ENCODE measurements around the gene RNF135. TPM values are rescaled to one million over a fixed set of nuclear protein-coding genes. Genes with fewer than 3 reads are reported as not detected.
"Not testable (repeated sequence)": the region's sequence is repeated elsewhere in the genome, so short reads cannot be mapped to it uniquely, and the experiment has no call there.

The RNF135 gene
- polyA plus RNA-seq (ENCODE audit: insufficient read length): 8.7 TPM

- peak; percentile 74 for DNase-seq (ENCODE audit: low read depth)
These were observed at the start of gene RNF135 for GRCh38 chr17:30970831-30971567. Gene RNF135, plus strand, starts transcription at chr17:30971039. Its CDS starts 35 bp downstream, at chr17:30971074.

DNA sequence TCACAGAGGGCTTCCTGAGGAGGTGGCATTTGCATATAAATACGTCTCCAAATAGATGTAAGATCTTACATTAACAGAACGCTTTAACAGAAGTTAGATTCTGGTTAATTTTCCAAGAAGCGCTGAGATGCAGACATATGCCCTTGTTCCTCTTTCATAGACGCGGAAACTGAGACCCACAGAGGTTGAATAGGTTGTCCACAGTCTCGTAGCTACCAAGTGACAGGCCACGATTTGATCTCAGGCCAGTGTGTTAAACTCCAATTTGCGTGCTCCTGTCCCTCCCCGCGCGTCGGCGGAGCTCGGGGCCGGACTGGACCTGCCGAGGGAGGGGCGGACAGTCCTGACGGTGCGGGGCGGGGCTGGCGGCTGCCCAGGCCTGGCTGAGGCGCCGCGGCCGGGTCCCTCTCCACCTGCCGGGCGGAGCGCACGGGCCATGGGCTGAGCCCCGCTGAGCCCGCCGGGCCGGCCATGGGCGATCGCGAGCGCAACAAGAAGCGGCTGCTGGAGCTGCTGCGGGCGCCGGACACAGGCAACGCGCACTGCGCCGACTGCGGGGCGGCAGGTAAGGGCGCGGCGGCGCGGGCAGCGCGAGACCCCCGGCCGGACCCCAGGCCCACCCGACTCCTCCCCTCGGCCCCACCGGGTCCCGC, 49.2 kb upstream of the RNF135 start, which contains the start of gene ADAP2:
Gene ADAP2 (plus strand): TSS at position 402 of the 653 bp plus-strand sequence. CDS start 70 bp downstream, at position 472.
- DNase-seq (ENCODE audit: low read depth): no peak

GRCh38 chr17:30922235-30923030, 48.4 kb upstream of the RNF135 start:
- DNase-seq (ENCODE audit: low read depth): no peak

- DNase-seq (ENCODE audit: low read depth): no peak
These were observed 46.5 kb upstream of the RNF135 start for GRCh38 chr17:30924341-30924740.

DNA sequence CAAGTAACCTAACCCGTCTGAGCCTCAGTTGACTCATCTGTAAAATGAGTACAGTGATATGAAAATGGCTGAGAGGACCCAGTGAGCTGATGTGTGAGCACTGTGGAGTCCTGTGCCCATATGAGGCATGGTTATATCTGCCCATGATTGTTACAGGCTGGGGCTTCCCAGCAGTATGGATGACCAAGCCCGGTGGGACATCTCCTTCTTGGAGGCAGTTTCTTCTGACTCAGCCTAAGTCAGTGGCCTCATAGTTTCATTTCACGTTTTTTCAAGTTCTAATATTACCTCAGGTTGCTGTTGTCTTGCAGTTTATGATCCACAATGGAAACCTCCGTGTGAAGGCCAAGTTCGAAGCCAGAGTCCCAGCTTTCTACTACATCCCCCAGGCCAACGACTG, 44.3 kb upstream of the RNF135 start:
- DNase-seq (ENCODE audit: low read depth): no peak

DNA sequence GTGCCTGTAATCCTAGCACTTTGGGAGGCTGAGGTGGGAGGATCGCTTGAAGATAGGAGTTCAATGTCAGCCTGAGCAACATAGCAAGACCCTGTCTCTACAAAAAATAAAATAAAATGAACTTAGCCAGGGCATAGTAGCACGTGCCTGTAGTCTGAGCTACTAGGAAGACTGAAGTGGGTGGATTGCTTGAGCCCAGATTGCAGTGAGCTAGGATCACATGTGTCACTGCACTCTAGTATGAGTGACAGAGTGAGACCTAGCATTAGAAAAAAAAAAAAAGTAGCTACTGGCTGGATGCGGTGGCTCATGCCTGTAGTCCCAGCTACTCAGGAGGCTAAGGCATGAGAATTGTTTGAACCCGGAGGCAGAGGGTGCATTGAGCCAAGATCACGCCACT, 43.1 kb upstream of the RNF135 start:
- DNase-seq (ENCODE audit: low read depth): no peak

- DNase-seq (ENCODE audit: low read depth): no peak
These were observed 42.3 kb upstream of the RNF135 start for GRCh38 chr17:30928584-30928983.

DNA sequence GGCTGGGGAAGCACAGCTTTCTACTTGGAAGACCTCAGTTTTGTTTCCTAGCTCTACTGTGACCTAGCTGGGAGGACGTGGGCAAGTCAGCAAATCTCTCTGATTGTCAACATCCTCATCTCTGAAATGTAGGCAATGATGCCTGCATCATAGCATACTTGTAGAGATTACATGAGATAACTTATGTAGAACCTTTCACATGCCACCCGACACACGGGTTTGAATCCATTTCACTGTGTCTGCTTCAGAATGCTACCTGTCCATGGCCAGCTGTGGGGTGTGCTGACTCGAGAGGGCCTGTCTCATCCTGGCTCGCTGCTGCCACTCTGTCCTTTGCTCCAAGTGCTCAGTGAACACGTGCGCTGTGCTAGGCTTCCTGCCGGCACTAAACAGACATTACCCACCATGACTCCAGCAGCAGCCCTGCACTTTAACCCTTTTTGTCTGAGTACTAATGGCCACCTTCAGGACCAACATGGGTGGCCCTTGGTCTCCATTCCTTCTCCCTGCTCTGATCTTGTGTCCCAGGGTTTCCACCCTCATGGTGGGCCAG, 41.7 kb upstream of the RNF135 start:
- no peak for DNase-seq (ENCODE audit: low read depth)

GRCh38 chr17:30929861-30930260, 41.0 kb upstream of the RNF135 start:
- not testable (repeated sequence) for DNase-seq (ENCODE audit: low read depth)

- no peak for DNase-seq (ENCODE audit: low read depth)
These were observed 40.3 kb upstream of the RNF135 start for GRCh38 chr17:30930495-30930894.

GRCh38 chr17:30931582-30931981, 39.3 kb upstream of the RNF135 start:
- not testable (repeated sequence) for DNase-seq (ENCODE audit: low read depth)

- DNase-seq (ENCODE audit: low read depth): no peak
These were observed 36.9 kb upstream of the RNF135 start for GRCh38 chr17:30933966-30934365.

DNA sequence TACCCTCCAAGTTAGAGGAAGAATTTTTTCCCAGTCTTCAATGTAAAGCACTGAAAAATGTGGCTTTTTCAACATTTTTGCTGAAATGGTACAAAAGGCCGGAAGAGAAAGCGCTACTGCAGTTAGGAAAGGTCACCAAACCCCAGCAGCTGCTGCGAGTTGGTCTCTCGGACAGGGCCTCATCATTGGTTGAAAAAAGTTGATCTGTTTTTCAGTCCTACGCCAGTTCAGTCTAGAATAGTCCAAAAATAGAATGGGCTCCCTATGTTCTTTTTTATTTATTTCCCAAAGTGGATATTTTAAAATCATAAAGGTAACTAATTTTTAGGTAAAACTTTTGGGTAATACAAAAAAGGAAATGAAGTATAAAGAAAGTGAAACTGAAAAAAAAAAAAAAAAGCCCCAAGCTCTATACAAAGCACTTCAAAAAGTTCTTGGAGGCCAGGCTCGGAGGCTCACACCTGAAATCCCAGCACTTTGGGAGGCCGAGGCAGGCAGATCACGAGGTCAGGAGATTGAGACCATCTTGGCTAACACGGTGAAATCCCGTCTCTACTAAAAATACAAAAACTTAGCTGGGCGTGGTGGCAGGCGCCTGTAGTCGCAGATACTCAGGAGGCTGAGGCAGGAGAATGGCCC, 31.7 kb upstream of the RNF135 start:
- no peak for DNase-seq (ENCODE audit: low read depth)

DNA sequence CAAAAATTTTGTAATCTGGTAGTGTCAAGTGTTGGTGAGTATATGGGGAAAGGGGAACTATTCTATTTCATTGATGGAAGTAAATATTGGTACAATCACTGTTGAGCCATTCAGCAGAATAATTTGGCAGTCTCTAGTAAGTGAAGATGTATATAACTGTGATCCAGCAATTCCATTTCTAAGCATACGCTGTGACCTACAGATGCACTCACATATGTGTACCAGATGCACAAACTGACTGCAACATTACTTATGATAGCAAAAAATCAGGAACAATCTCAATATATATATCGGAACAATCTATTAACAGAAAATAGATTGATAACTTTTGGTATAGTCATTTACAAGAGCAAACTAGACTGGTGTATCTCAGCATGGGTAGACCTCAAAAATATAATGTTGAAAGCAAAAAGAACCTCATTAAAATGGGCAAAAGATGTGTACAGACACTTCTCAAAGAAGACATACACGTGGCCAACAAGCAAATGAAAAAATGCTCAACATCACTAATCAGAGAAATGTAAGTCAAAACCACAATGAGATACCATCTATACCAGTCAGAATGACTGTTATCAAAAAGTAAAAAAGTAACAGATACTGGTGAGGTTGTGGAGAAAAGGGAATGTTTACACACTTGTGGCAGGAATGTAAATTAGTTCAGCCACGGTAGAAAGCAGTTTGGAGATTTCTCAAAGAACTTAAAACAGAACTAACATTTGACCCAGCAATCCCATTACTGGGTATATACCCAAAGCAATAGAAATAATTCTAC, 28.3 kb upstream of the RNF135 start:
- DNase-seq (ENCODE audit: low read depth): no peak

DNA sequence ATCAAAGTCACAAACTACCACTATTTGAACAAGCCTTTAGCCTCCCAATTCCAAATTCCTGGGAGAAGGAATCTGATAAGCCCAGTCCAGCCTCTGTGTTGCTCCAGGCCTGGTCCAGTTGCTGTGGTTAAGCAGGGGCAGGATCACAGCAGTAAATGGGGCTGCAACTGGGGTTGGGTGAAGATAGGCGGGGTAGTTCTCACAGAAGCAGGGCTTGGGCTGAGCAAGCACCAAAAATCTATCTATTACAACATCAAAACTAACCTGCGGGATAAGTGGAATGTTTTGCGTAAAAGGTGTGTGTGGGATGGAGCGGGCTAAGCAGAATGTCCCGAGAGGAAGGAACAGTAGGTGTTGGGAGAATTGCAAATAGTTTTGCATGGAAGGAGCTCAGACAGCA, 23.0 kb upstream of the RNF135 start:
- no peak for DNase-seq (ENCODE audit: low read depth)

DNA sequence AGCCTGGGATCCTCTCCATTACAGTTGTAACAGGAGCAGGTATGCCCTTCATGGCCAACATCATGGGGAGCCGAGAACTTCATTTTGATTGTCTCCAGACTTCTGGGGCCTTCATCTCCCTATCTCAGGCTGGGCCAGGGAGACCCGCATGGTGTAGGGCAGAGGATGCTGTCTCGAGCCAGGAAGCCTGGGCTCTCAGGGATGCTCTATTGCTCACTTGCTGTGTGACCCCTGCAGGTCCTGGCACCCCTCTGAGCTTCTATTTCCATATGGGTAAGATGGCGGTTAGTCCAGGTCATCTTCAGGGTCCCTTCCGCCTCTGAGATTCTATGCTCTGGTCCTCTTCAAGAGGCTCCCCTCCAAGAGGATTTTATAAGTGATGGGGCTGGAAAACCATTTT, 20.6 kb upstream of the RNF135 start:
- DNase-seq (ENCODE audit: low read depth): no peak

DNA sequence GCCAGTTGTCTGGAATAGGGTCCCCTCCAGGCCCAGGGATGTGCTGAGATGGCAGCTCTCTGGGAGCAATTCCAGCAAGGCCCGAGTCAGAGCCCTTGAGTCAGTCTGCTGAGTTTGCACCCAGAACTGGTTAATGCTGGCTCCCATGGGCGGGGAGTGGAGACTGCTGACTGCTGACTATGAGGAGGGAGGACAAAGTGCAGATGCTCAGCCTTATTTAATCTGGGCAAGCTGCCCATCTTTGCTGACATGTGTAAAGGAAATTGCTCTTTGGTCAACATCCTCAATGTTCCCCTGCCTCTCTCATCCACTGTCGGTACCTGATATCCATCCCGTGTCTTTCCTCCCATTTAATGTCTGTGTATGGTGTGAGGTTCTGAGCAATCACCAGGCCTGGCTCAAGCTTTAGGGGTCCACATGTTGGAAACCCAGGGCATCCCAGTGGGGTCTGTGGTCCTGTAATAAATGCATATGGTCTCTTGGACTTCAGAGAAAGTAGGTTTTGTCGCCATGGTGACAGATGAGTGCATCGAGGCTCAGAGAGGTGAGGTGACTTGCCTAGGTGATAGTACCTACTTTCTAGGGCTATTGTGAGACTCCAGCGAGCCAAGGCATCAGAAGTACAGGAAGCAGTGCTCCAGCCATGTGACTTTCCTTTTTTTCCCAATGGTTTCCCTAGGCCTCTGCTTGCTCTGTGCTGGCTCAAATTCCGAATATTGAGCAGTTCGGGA, 20.0 kb upstream of the RNF135 start:
- peak; percentile 60 for DNase-seq (ENCODE audit: low read depth)

GRCh38 chr17:30952638-30953393, 18.0 kb upstream of the RNF135 start:
- no peak for DNase-seq (ENCODE audit: low read depth)
